Endometrium (tissue), 2 donors: ENCODE results near the gene DNAJC30.
"Not testable (repeated sequence)": the region's sequence is repeated elsewhere in the genome, so short reads cannot be mapped to it uniquely, and the experiment has no call there.

Experiments
- FAIRE-seq: peaks from 2 replicates; lab custom pipeline; 2012; peaks lifted over from hg19 to GRCh38; lab: Jason Lieb, UNC
- donor health status: control.
- donor health status: control.

DNAJC30 gene

GRCh38 chr7:73683056-73683787 is at the start of gene DNAJC30, which contains the start of gene BUD23:
TSS of gene DNAJC30 (minus strand) at chr7:73683453. CDS start at chr7:73683423, 30 bp downstream.
TSS of gene BUD23 (plus strand) at chr7:73683597. CDS start at chr7:73683626, 29 bp downstream.
- no peak for FAIRE-seq

GRCh38 chr7:73732397-73732796 is 49.1 kb upstream of the DNAJC30 start:
- no peak for FAIRE-seq

- FAIRE-seq = no peak
Observed at GRCh38 chr7:73730485-73730884, 47.2 kb upstream of the DNAJC30 start.

- FAIRE-seq = no peak
Observed at GRCh38 chr7:73728551-73728950, 45.3 kb upstream of the DNAJC30 start.

- FAIRE-seq = no peak
Observed at GRCh38 chr7:73727952-73728351, 44.7 kb upstream of the DNAJC30 start.

GRCh38 chr7:73726083-73726466 is 42.8 kb upstream of the DNAJC30 start:
- no peak for FAIRE-seq

GRCh38 chr7:73723813-73724212 is 40.6 kb upstream of the DNAJC30 start:
- FAIRE-seq = no peak

GRCh38 chr7:73722785-73723184 is 39.5 kb upstream of the DNAJC30 start:
- FAIRE-seq = no peak

- FAIRE-seq = not testable (repeated sequence)
Observed at GRCh38 chr7:73722182-73722581, 38.9 kb upstream of the DNAJC30 start.

GRCh38 chr7:73721377-73721817 is 38.1 kb upstream of the DNAJC30 start:
- no peak for FAIRE-seq

- not testable (repeated sequence) for FAIRE-seq
Observed at GRCh38 chr7:73720443-73720842, 37.2 kb upstream of the DNAJC30 start.

GRCh38 chr7:73719806-73720169 is 36.5 kb upstream of the DNAJC30 start:
- FAIRE-seq = no peak

- no peak for FAIRE-seq
Observed at GRCh38 chr7:73718905-73719805, 35.9 kb upstream of the DNAJC30 start, which contains the start of gene STX1A. TSS of gene STX1A (minus strand) at chr7:73719669. CDS start at chr7:73719631, 38 bp downstream.

- no peak for FAIRE-seq
Observed at GRCh38 chr7:73718438-73718881, 35.2 kb upstream of the DNAJC30 start.

GRCh38 chr7:73717991-73718405 is 34.7 kb upstream of the DNAJC30 start:
- FAIRE-seq = no peak

- FAIRE-seq = no peak
Observed at GRCh38 chr7:73717025-73717807, 34.0 kb upstream of the DNAJC30 start.

GRCh38 chr7:73716318-73716890 is 33.2 kb upstream of the DNAJC30 start:
- no peak for FAIRE-seq

GRCh38 chr7:73715648-73716317 is 32.5 kb upstream of the DNAJC30 start:
- no peak for FAIRE-seq

- FAIRE-seq = not testable (repeated sequence)
Observed at GRCh38 chr7:73713319-73713718, 30.1 kb upstream of the DNAJC30 start.

- no peak for FAIRE-seq
Observed at GRCh38 chr7:73712773-73713172, 29.5 kb upstream of the DNAJC30 start.

GRCh38 chr7:73708961-73709549 is 25.8 kb upstream of the DNAJC30 start:
- FAIRE-seq = no peak
